Stimulated activated CD8-positive, alpha-beta memory T cell treated with anti-CD3 and anti-CD28 coated beads, Interleukin-15, amount 100 ng/mL, for 1 hour (primary cell): Measurements from ENCODE around the gene GAGE12H.
"Not testable (repeated sequence)": the region's sequence is repeated elsewhere in the genome, so short reads cannot be mapped to it uniquely, and the experiment has no call there.

Experiments
- DNase-seq: peaks from one replicate; pipeline ENCODE4 v3.0.0-alpha.2; 2020; ENCODE audit warnings: low read depth

GAGE12H gene

DNA sequence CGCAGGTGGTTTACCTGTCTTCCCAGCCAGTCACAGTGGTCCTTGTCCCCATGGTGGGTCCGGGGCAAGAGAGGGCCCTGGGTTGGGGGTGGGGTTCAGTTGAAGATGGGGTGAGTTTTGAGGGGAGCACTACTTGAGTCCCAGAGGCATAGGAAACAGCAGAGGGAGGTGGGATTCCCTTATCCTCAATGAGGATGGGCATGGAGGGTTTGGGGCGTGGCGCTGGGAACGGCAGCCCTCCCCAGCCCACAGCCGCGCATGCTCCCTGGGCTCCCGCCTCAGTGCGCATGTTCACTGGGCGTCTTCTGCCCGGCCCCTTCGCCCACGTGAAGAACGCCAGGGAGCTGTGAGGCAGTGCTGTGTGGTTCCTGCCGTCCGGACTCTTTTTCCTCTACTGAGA, at the start of gene GAGE12H:
GAGE12H (plus strand) TSS at position 301 of the 400 bp plus-strand sequence. CDS start 1,155 bp downstream, outside the sequence.
- DNase-seq, result not testable (repeated sequence)

DNA sequence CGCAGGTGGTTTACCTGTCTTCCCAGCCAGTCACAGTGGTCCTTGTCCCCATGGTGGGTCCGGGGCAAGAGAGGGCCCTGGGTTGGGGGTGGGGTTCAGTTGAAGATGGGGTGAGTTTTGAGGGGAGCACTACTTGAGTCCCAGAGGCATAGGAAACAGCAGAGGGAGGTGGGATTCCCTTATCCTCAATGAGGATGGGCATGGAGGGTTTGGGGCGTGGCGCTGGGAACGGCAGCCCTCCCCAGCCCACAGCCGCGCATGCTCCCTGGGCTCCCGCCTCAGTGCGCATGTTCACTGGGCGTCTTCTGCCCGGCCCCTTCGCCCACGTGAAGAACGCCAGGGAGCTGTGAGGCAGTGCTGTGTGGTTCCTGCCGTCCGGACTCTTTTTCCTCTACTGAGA, 47.9 kb upstream of the GAGE12H start, which contains the start of gene GAGE12C:
GAGE12C (plus strand) TSS at position 301 of the 400 bp plus-strand sequence. CDS start 1,155 bp downstream, outside the sequence.
- DNase-seq, result not testable (repeated sequence)

DNA sequence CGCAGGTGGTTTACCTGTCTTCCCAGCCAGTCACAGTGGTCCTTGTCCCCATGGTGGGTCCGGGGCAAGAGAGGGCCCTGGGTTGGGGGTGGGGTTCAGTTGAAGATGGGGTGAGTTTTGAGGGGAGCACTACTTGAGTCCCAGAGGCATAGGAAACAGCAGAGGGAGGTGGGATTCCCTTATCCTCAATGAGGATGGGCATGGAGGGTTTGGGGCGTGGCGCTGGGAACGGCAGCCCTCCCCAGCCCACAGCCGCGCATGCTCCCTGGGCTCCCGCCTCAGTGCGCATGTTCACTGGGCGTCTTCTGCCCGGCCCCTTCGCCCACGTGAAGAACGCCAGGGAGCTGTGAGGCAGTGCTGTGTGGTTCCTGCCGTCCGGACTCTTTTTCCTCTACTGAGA, 38.3 kb upstream of the GAGE12H start, which contains the start of gene GAGE12D:
GAGE12D (plus strand) TSS at position 301 of the 400 bp plus-strand sequence. CDS start 1,155 bp downstream, outside the sequence.
- DNase-seq, result not testable (repeated sequence)

DNA sequence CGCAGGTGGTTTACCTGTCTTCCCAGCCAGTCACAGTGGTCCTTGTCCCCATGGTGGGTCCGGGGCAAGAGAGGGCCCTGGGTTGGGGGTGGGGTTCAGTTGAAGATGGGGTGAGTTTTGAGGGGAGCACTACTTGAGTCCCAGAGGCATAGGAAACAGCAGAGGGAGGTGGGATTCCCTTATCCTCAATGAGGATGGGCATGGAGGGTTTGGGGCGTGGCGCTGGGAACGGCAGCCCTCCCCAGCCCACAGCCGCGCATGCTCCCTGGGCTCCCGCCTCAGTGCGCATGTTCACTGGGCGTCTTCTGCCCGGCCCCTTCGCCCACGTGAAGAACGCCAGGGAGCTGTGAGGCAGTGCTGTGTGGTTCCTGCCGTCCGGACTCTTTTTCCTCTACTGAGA, 28.8 kb upstream of the GAGE12H start, which contains the start of gene GAGE12E:
GAGE12E (plus strand) TSS at position 301 of the 400 bp plus-strand sequence. CDS start 1,155 bp downstream, outside the sequence.
- not testable (repeated sequence) for DNase-seq

- not testable (repeated sequence) for DNase-seq
These were observed 19.2 kb upstream of the GAGE12H start, which contains the start of gene GAGE12F for GRCh38 chrX:49560542-49560941. Gene GAGE12F, plus strand, starts transcription at chrX:49560842. Its CDS starts 1,155 bp downstream, at chrX:49561997.

GRCh38 chrX:49568728-49569127, 11.0 kb upstream of the GAGE12H start:
- DNase-seq, result not testable (repeated sequence)

DNA sequence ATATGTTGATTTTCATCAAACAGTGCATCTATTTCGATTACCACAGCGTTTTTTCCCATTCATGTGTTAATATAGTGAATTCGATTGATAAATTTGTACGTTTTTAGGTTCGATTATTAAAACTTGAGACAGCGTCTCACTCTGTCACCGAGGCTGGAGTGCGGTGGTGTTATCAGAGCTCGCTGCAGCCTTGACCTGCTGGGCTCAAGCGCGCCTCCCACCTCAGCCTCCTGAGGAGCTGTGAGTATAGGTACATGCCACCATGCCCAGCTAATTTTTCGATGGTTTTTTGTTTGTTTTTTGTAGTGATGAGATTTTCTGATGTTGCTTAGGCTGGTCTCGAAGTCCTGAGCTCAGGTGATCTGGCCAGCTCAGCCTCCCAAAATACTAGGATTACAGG, 10.6 kb upstream of the GAGE12H start:
- not testable (repeated sequence) for DNase-seq

DNA sequence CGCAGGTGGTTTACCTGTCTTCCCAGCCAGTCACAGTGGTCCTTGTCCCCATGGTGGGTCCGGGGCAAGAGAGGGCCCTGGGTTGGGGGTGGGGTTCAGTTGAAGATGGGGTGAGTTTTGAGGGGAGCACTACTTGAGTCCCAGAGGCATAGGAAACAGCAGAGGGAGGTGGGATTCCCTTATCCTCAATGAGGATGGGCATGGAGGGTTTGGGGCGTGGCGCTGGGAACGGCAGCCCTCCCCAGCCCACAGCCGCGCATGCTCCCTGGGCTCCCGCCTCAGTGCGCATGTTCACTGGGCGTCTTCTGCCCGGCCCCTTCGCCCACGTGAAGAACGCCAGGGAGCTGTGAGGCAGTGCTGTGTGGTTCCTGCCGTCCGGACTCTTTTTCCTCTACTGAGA, 9.6 kb upstream of the GAGE12H start, which contains the start of gene GAGE12G:
GAGE12G (plus strand) TSS at position 301 of the 400 bp plus-strand sequence. CDS start 1,155 bp downstream, outside the sequence.
- DNase-seq, result not testable (repeated sequence)

DNA sequence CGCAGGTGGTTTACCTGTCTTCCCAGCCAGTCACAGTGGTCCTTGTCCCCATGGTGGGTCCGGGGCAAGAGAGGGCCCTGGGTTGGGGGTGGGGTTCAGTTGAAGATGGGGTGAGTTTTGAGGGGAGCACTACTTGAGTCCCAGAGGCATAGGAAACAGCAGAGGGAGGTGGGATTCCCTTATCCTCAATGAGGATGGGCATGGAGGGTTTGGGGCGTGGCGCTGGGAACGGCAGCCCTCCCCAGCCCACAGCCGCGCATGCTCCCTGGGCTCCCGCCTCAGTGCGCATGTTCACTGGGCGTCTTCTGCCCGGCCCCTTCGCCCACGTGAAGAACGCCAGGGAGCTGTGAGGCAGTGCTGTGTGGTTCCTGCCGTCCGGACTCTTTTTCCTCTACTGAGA, 9.4 kb downstream of the GAGE12H start, which contains the start of gene GAGE2A:
GAGE2A (plus strand) TSS at position 301 of the 400 bp plus-strand sequence. CDS start 1,155 bp downstream, outside the sequence.
- DNase-seq, result not testable (repeated sequence)

DNA sequence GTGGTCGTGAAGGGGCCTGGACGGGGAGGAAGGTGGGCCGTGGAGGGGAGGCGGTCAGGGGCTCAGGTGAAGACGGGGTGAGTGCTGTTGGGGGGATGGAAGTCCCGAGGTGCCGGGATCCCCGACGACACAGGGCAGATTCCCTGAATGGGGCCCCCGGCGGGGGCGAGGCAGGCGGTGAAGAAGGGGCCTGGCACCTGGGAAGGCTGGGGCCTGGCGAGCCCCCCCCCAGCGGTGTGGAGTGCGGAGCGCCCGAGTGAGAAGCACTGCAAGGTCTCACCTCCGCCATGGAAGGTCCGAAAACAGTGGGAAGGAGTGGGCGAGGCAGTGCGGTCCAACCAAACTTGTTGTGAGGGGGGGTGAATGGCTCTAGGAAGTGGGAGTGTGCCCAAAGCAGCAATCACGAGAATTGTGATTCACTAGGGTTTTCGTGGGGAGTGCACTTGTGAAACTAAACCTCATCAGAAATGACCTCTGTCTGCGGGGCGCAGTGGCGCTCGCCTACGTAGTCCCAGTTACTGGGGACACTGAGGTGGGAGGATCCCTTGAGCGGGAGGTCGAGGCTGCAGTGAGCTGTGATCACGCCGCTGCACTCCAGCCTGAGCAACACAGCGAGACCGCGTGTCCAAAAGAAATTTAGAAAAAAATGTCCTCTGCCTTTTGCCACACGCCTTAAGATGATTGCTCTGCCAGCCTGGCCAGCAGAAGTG, 10.2 kb downstream of the GAGE12H start:
- not testable (repeated sequence) for DNase-seq

- not testable (repeated sequence) for DNase-seq
These were observed 10.7 kb downstream of the GAGE12H start for GRCh38 chrX:49590488-49590887.

DNA sequence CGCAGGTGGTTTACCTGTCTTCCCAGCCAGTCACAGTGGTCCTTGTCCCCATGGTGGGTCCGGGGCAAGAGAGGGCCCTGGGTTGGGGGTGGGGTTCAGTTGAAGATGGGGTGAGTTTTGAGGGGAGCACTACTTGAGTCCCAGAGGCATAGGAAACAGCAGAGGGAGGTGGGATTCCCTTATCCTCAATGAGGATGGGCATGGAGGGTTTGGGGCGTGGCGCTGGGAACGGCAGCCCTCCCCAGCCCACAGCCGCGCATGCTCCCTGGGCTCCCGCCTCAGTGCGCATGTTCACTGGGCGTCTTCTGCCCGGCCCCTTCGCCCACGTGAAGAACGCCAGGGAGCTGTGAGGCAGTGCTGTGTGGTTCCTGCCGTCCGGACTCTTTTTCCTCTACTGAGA, 19.0 kb downstream of the GAGE12H start, which contains the start of gene GAGE1:
GAGE1 (plus strand) TSS at position 301 of the 400 bp plus-strand sequence. CDS start 1,155 bp downstream, outside the sequence.
- not testable (repeated sequence) for DNase-seq

DNA sequence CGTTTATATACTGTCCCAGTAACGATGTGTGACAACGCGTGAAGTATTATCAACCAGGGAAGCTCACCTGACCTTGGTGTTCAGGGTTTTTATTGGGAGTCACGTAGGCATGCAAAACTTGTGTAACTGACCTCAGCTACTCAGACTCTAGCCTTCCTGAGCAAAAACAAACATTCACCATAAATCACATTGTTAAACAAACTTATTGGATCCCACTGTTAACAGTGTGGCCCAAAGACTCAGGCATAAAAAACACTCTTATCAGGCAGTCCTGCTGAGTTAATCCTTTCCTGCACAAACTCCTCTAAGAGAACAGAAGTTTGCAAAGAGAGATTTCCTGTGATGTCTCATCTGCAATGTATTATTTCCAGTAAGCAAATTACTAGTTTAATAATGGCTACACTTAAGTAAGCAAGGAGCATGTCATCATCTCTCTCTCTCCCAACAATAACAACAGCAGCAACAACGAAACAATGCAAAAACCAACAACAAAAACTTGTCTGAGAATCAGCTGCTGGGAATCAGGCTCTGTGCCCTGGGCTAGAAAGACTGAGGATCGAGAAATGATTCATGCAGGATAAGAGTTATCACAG, 31.1 kb downstream of the GAGE12H start:
- no peak for DNase-seq

GRCh38 chrX:49618574-49618973, 38.8 kb downstream of the GAGE12H start:
- DNase-seq, result no peak

DNA sequence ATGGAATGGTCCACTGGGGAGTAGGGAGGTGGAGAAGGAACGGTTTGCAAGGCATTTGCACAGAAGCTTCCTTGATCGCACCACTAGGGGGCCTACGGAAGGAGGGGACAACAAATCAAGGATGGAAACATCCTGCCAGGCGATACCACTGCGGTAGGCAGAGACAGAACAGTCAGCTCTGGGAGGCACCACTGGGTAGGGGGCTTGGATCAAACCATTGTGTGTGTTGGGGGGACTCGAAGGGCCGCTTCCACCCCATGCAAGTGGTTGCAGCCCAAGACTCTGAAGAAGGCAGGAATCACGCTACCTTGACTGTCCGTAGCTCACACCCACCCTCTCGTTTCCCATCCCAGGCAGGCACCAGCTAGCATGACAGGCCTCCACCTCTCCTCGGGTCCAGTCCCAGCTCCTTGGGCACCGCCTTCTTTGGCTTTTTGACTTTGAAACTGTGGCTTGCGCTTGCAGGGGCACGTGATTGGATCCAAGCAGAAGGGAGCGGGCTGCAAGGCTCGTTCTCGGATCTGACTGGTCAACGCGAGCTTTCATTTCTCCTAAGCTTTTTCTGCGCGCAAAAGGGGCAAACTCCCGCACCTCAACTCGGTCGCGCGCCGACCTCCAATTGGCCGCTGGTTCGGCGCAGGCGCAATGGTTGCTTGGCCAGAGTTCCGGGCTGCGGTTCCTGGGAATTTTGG, 47.5 kb downstream of the GAGE12H start:
- DNase-seq, result no peak
